GM12892 (cell line): ENCODE results near the gene TM7SF3. TPM values are rescaled to one million over a fixed set of nuclear protein-coding genes. Genes with fewer than 3 reads are reported as not detected.
"Not testable (repeated sequence)": the region's sequence is repeated elsewhere in the genome, so short reads cannot be mapped to it uniquely, and the experiment has no call there.

Experiments used
- DNase-seq: peaks from one replicate; pipeline ENCODE4 v3.0.0; 2011; ENCODE audit not compliant: insufficient read length
- FAIRE-seq: peaks from 2 replicates; lab custom pipeline; 2011; peaks lifted over from hg19 to GRCh38; lab: Jason Lieb, UNC
- POLR2A ChIP-seq: IDR thresholded peaks from 2 replicates; pipeline ENCODE4 v1.6.1; 2011; ENCODE audit warnings: low read depth, low read length, control low read depth
- POLR2AphosphoS5 ChIP-seq: IDR thresholded peaks from 2 replicates; pipeline ENCODE4 v1.6.1; 2011; ENCODE audit warnings: low read depth, low read length, control low read depth
- TAF1 ChIP-seq: IDR thresholded peaks from 2 replicates; pipeline ENCODE4 v1.6.1; 2011; ENCODE audit warnings: low read depth, mild to moderate bottlenecking, control low read depth, low read length, borderline replicate concordance
- polyA plus RNA-seq: library from polyadenylated mRNA; unstranded; fragments of >200 nt; gene quantifications from one replicate; pipeline ENCODE4 v1.2.1, GENCODE V29; 2012; ENCODE audit warnings: missing spikeins, inconsistent platforms; ENCODE audit not compliant: missing spikeins

The TM7SF3 gene, protein sequence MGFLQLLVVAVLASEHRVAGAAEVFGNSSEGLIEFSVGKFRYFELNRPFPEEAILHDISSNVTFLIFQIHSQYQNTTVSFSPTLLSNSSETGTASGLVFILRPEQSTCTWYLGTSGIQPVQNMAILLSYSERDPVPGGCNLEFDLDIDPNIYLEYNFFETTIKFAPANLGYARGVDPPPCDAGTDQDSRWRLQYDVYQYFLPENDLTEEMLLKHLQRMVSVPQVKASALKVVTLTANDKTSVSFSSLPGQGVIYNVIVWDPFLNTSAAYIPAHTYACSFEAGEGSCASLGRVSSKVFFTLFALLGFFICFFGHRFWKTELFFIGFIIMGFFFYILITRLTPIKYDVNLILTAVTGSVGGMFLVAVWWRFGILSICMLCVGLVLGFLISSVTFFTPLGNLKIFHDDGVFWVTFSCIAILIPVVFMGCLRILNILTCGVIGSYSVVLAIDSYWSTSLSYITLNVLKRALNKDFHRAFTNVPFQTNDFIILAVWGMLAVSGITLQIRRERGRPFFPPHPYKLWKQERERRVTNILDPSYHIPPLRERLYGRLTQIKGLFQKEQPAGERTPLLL
- 47.5 TPM for polyA plus RNA-seq

DNA sequence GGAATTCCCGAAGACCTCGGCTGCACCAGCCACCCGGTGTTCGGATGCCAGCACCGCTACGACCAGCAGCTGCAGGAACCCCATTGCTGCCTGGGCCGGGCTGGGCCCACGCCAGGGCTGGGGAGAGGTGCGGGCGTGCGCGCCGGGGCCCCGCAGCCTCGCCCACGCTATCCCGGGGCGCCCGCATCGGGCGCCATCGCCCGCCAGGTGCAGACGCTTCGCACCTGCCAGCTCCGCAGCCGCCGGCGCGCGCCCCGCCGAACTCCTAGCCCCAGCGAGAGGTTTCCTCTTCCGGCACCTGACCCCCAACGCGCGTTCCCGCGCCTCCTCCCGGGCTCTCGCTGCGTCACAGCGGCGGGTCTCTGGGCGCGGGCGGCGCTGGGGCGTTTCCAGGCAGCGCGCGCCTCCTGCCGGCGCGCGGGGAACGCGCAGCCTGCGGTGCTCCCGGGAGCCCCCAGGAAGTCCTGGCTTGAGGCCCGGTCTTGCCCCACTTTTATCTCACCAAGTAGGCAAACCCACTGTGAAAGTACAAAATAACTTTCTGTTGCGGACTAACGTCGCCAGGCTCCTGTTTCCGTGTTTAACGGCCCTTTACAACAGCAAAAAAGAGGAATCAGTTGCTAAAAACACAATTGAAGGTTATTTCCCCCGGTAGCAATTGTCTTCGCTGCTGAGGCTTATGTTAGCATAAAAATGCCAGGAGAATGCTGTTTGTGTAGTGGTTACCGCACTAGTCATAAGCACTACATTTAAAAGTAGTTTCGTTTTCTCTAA, at the start of gene TM7SF3:
TM7SF3 (minus strand) TSS at position 300 of the 774 bp plus-strand sequence; CDS start at position 84, 216 bp downstream.
- TF ChIP-seq TAF1, result no peak
- peak; percentile 75 for TF ChIP-seq POLR2A
- FAIRE-seq (peak; percentile 92), DNase-seq (peak; percentile 88)

DNA sequence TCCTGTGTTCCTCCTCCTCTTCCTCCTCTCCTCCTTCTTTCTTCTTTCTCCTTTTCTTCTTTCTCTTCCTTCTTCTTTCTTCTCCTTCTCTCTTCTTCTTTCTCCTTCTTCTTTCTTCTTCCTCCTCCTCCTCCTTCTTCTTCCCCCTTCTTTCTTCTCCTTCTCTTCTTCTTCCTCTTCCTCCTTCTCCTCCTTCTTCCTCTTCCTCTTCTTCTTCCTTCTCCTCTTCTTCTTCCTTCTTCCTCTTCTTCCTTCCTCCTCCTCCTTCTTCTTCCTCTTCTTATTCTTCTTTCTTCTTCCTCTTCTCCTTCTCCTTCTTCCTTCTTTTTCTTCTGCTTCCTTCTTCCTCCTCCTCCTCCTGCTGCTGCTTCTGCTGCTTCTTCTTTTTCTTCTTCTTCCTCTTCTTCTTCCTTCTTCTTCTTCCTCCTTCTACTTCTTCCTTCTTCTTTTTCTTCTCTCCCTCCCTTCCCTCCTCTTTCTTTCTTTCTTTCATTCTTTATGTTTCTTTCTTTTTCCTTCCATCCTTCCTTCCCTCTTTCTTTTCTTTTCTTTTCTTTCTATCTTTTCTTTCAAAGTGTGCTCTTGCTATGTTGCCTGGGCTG, 49.2 kb upstream of the TM7SF3 start:
- DNase-seq (no peak), FAIRE-seq (no peak)
- TF ChIP-seq POLR2AphosphoS5 (no peak), TAF1 (no peak), POLR2A (no peak)

DNA sequence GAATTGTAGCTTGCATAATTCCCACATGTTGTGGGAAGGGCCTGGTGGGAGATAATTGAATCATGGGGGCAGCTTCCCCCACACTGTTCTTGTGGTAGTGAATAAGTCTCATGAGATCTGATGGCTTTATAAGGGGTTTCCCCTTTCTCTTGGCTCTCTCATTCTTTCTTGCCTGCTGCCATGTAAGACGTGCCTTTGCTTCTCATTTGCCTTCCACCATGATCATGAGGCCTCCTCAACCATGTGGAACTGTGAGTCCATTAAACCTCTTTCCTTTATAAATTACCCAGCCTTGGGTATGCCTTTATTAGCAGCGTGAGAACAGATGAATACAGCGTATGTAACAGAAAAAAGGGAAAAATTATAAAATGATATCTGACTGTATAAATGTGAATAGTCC, 47.1 kb upstream of the TM7SF3 start:
- DNase-seq (no peak), FAIRE-seq (no peak)
- TF ChIP-seq POLR2AphosphoS5 (no peak), TAF1 (no peak), POLR2A (no peak)

DNA sequence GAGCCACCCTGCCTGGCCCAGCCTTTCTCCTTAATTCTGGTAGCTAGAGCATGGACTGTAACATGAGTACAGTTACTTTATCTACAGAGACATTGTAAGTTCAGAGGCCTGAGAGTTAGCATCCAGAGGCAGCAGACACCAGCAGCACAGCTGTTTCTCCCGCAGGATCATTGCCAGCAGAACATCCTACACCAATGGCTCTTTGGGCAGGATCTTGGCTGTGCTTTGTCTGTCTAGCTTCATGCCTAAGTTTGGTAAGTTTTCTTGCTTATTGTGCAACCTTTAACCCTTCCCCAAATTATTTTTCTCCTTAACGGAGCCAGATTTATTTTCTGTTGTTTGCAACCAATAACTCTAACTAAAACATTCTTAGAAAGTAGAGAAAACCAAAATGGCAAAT, 46.6 kb upstream of the TM7SF3 start:
- no peak for FAIRE-seq
- DNase-seq, result no peak
- TF ChIP-seq POLR2AphosphoS5, result no peak
- TF ChIP-seq TAF1, result no peak
- TF ChIP-seq POLR2A, result no peak

DNA sequence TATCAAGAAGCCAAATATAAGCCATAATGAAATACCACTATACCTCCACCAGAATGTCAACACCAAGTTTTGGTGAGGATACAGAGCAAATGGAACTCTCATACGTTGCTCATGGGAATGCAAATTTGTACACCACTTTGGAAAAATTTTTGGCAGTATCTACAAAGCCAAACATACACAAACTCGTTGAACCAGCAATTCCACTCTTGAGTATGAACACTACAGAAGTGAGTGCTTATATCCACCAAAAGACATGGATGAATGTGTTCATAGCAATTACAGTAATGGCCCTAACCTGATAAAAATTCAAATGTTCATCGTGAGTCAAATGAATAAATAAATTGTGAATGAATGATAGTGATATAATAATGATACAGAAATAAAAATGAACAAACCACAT, 43.4 kb upstream of the TM7SF3 start:
- FAIRE-seq, result no peak
- no peak for DNase-seq
- TF ChIP-seq POLR2A (no peak), TAF1 (no peak), POLR2AphosphoS5 (no peak)

DNA sequence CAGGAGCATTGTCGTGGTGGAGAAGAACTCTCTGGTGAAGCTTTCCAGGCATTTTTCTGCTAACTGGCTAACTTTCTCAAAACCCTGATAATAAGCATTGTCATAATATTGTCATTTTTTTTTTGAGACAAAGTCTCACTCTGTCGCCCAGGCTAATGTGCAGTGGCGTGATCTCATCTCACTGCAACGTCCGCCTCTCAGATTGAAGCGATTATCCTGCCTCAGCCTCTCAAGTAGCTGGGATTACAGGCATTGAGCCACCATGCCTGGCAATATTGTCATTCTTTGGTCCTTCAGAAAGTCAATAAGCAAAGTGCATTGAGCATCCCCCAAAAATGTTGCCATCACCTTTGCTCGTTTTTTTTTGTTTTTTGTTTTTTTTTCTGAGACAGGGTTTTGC, 41.8 kb upstream of the TM7SF3 start:
- no peak for DNase-seq
- no peak for TF ChIP-seq TAF1
- no peak for TF ChIP-seq POLR2A
- no peak for TF ChIP-seq POLR2AphosphoS5
- no peak for FAIRE-seq

DNA sequence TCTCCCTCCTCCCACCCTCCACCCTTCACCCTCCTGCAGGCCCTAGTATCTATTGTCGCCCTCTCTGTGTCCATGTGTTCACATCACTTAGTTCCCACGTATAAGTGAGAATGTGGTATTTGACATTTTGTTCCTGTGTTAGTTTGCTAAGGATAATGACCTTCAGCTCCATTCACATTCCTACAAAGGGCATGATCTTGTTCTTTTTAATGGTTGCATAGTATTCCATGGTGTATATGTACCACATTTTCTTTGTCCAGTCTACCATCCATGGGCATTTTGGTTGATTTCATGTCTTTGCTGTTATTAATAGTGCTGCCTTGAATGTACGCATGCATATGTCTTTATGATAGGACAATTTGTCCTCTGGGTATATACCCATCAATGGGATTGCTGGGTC, 38.6 kb upstream of the TM7SF3 start:
- no peak for DNase-seq
- FAIRE-seq, result no peak

DNA sequence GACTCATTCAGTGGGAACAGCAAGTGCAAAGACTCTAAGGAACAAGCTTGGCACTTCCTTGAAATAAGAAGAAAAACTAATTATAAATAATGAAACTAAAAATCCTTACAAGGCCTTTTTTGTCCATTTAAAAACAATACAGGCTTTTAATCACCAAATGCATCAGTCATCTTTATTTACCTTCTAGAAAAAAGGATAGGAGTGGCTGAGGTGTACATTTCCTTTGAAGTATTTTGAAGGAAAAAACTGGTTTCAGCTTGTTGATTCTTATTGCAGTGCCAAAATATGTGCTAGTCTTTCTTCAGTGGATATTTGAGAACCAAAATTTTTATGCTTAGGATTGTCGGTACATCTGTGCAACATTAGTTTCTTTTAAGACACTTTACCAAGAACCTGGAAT, 38.0 kb upstream of the TM7SF3 start:
- DNase-seq (no peak), FAIRE-seq (no peak)
- no peak for TF ChIP-seq POLR2AphosphoS5
- TF ChIP-seq POLR2A, result no peak
- TF ChIP-seq TAF1, result no peak

More for the DNA sequence above, 38.6 kb upstream of the TM7SF3 start:
- TF ChIP-seq POLR2AphosphoS5, result no peak
- TF ChIP-seq POLR2A, result no peak
- TF ChIP-seq TAF1, result no peak

DNA sequence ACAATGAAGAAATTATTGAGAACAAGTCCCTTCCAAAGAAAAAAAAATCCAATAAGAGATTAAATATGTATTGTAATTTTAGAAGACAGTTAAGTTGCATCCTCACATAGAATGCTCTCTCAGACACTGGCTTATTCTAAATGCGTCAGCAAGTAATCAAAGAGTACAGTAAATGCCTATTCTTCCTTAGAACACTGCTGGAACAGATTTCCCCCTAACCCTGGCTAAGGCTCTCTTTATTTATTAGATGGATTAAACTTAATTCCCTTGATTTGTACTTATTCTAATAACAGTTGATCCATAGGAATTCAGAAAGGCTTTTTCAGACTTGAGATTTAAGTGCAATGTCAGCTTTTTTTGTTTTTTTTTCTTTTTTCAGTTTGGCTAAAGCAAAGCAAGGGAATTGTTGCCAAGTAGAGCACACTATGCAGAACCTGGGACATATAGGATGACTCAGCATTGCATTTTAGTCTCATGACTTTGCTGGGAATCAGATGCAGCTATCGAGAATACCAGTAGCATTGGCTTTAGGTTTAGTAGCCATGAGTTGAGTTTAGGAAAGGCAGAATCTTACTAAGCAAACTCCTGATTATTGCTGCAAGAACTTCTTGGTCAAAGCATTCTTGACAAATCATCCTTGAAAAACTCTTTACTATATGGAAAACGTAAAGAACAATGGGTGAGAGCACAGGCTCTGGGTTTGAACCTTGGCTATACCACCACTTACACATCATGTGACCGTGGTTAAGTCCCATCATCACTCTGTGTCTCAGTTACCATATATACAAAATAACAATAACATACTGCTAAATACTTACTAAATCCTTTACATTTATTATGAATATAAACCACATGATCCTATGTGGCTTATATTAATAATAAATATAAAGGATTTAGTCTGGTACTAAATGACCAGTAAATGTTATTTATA, 34.9 kb upstream of the TM7SF3 start:
- FAIRE-seq (no peak), DNase-seq (no peak)
- TF ChIP-seq POLR2AphosphoS5 (no peak), POLR2A (no peak), TAF1 (no peak)

DNA sequence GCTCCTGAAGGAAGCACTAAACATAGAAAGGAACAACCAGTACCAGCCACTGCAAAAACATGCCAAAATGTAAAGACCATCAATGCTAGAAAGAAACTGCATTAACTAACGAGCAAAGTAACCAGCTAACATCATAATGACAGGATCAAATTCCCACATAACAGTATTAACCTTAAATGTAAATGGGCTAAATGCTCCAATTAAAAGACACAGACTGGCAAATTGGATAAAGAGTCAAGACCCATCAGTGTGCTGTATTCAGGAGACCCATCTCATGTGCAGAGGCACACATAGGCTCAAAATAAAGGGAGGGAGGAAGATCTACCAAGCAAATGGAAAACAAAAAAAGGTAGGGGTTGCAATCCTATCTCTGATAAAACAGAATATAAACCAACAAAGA, 27.8 kb upstream of the TM7SF3 start:
- not testable (repeated sequence) for FAIRE-seq, DNase-seq

DNA sequence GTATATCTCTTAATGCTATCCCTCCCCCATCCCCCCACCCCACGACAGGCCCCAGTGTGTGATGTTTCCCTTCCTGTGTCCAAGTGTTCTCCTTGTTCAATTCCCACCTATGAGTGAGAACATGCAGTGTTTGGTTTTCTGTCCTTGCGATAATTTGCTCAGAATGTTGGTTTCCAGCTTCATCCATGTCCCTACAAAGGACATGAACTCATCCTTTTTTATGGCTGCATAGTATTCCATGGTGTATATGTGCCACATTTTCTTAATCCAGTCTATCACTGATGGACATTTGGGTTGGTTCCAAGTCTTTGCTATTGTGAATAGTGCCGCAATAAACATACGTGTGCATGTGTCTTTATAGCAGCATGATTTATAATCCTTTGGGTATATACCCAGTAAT, 26.5 kb upstream of the TM7SF3 start:
- not testable (repeated sequence) for FAIRE-seq, DNase-seq
